SH-SY5Y (cell line): Measurements from ENCODE around the gene POLDIP2.

Experiments used
- GATA2 ChIP-seq: IDR thresholded peaks from 2 replicates; pipeline ENCODE4 v1.6.1; 2011; ENCODE audit warnings: mild to moderate bottlenecking, low read depth, low read length
- GATA3 ChIP-seq: IDR thresholded peaks from 2 replicates; pipeline ENCODE4 v1.6.1; 2011; ENCODE audit warnings: low read depth, mild to moderate bottlenecking, low read length, moderate library complexity

POLDIP2 gene

GRCh38 chr17:28327031-28327607 lies 30.2 kb downstream of the POLDIP2 start:
- TF ChIP-seq GATA3 (no peak), GATA2 (no peak)

- TF ChIP-seq GATA2: no peak
- no peak for TF ChIP-seq GATA3
These were observed 31.2 kb downstream of the POLDIP2 start for GRCh38 chr17:28326114-28326513.

DNA sequence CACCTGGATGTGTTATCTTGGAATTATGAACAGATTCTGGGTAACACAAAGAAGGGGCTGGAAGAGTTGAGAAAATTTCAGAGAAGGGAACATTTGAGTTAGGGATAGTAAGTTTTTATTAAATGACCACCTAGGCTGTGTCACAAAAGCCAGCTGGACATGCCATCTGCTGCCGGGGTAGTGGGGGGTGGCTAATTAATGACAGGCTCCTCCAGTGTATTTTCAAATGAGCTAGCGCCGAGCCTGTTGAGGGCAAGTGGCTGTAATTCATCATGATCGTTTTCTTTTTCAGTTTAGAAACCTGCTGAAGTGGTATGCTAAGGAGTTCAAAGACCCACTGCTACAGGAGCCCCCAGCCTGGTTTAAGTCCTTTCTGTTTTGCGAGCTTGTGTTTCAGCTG lies 32.1 kb downstream of the POLDIP2 start:
- TF ChIP-seq GATA3: no peak
- TF ChIP-seq GATA2: no peak

DNA sequence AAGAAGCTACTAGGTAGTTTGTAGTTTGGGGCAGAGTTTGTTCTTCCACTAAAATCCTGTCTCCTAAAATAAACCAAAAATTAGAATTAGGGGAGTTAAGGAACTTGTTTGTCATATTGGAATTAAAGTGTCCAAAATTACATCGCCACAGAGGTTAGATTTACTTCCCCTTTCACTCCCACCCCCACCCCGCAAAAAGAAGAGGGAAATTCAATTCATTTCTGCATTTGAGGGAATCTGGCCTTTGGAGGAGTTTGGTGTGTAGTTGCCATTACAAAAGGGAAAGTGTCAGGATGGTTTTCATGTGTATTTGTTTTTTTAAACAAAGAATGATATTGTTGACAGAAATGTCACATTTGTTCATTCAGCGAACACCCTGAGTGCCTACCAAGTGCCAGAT lies 32.5 kb downstream of the POLDIP2 start:
- TF ChIP-seq GATA3: no peak
- TF ChIP-seq GATA2: no peak

- no peak for TF ChIP-seq GATA3
- no peak for TF ChIP-seq GATA2
These were observed 33.0 kb downstream of the POLDIP2 start for GRCh38 chr17:28324267-28324745.

- TF ChIP-seq GATA2: no peak
- TF ChIP-seq GATA3: no peak
These were observed 36.9 kb downstream of the POLDIP2 start for GRCh38 chr17:28320215-28321061.

GRCh38 chr17:28319598-28319935 lies 37.8 kb downstream of the POLDIP2 start:
- no peak for TF ChIP-seq GATA3
- no peak for TF ChIP-seq GATA2

- TF ChIP-seq GATA2: no peak
- TF ChIP-seq GATA3: no peak
These were observed 38.3 kb downstream of the POLDIP2 start, which contains the start of gene TMEM97 for GRCh38 chr17:28318759-28319597. TMEM97 (plus strand) TSS chr17:28319200; CDS start chr17:28319240, 40 bp downstream.

GRCh38 chr17:28317966-28318758 lies 39.2 kb downstream of the POLDIP2 start:
- TF ChIP-seq GATA3 (no peak), GATA2 (no peak)

GRCh38 chr17:28317099-28317965 lies 40.0 kb downstream of the POLDIP2 start:
- TF ChIP-seq GATA2 (no peak), GATA3 (no peak)

DNA sequence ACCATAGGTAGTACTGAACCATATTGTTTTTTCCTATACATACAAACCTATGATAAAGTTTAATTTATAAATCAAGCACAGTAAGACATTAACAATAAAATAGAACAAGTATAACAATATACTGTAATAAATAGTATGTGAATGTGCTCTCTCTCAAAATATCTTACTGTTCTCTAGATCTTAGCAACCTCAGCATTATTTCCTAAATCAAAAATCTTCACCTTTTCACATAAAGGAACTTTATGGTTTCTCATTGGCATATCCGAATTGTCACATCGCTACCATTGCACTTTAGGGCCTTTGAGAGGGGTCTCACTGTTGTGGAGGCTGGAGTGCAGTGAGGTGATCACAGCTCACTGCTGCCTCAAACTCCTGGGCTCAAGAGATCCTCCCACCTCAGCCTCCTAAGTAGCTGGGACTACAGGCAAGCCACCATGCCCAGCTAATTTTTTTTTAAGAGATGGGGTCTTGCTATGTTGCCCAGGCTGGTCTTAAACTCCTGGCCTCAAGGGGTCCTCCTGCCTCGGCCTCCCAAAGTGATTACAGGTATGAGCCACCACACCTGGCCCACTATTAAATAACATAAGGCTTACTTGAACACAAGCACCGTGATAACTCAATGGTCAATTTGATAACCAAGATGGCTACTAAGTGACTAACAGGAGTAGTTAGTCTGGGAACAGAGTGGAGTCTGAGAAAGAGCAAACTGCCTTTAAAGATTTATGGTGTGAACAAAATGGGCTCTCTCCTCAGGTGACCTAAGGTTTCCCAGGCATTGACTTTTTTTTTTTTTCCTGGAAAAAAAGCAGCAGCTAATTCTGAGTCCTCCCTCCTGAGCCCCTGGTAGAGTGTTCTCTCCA lies 41.3 kb downstream of the POLDIP2 start:
- TF ChIP-seq GATA2: no peak
- TF ChIP-seq GATA3: no peak

DNA sequence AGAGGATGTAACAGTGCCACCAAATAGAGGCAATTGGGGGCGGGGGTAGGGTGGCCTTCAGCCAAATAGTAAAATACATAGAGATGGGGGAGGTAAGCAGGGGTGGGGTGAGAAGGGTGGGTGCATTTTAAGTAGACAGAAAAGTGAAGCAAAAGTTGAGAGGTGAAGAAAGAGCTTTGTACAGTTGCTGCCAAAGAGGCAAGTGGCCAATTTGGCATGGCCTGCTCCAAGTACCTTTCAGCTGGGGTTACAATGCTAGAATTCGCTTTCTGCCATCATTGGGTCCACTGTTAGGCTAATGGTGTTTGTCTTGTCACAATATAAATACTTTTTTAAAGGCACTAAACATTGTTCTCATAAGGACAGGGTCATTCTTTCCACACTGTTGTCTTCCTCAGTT lies 43.5 kb downstream of the POLDIP2 start:
- TF ChIP-seq GATA3 (no peak), GATA2 (no peak)
